Neural progenitor cell (in vitro differentiated cells): ENCODE data around the gene SASS6. TPM values are rescaled to one million over a fixed set of nuclear protein-coding genes. Genes with fewer than 3 reads are reported as not detected.

ENCODE experiments used
- DNase-seq: peaks from one replicate; pipeline ENCODE4 v3.0.0-alpha.2; 2016; ENCODE audit warnings: low spot score
- H2AFZ ChIP-seq: fragments of 200-600 bp; sonication (generic); replicated peaks from 2 replicates; pipeline ENCODE4 v1.6.1; 2016; ENCODE audit warnings: antibody characterized with exemption
- H3F3A ChIP-seq: fragments of 200-600 bp; sonication (generic); 2 replicates; pipeline ENCODE4 v1.6.1; 2016; ENCODE audit warnings: antibody characterized with exemption, low read depth
- H3K27ac ChIP-seq: fragments of 200-600 bp; sonication (generic); 2 replicates; pipeline ENCODE4 v1.5.1; 2016; ENCODE audit warnings: mild to moderate bottlenecking
- H3K27me3 ChIP-seq: fragments of 200-600 bp; sonication (generic); 2 replicates; pipeline ENCODE4 v1.6.1; 2016; ENCODE audit warnings: mild to moderate bottlenecking, moderate library complexity
- H3K36me3 ChIP-seq: fragments of 200-600 bp; sonication (generic); 2 replicates; pipeline ENCODE4 v1.5.1; 2016
- H3K4me1 ChIP-seq: fragments of 200-600 bp; sonication (generic); 2 replicates; pipeline ENCODE4 v1.6.1; 2016; ENCODE audit warnings: mixed run types
- H3K4me2 ChIP-seq: fragments of 200-600 bp; sonication (generic); 2 replicates; pipeline ENCODE4 v1.6.1; 2016
- H3K4me3 ChIP-seq: fragments of 200-600 bp; sonication (generic); 2 replicates; pipeline ENCODE4 v1.5.1; 2016
- H3K79me2 ChIP-seq: fragments of 200-600 bp; sonication (generic); 2 replicates; pipeline ENCODE4 v1.6.1; 2016; ENCODE audit warnings: low read depth
- H3K9ac ChIP-seq: fragments of 200-600 bp; sonication (generic); 2 replicates; pipeline ENCODE4 v1.6.1; 2016
- H3K9me3 ChIP-seq: fragments of 200-600 bp; sonication (generic); 2 replicates; pipeline ENCODE4 v1.5.1; 2016; ENCODE audit warnings: low read depth
- H4K20me1 ChIP-seq: fragments of 200-600 bp; sonication (generic); 2 replicates; pipeline ENCODE4 v1.6.1; 2016; ENCODE audit warnings: low read depth
- H3K27ac Mint-ChIP-seq: 3 replicates; pipeline ENCODE4 v1.8.0; 2021; ENCODE audit warnings: mixed read lengths
- H3K27me3 Mint-ChIP-seq: 2 replicates; pipeline ENCODE4 v1.8.0; 2022; ENCODE audit warnings: low read depth, mild to moderate bottlenecking, inconsistent platforms, moderate library complexity, mixed read lengths; ENCODE audit not compliant: insufficient read depth
- H3K36me3 Mint-ChIP-seq: 3 replicates; pipeline ENCODE4 v1.8.0; 2021; ENCODE audit warnings: mixed read lengths
- H3K4me1 Mint-ChIP-seq: 3 replicates; pipeline ENCODE4 v1.8.0; 2021; ENCODE audit warnings: mixed read lengths
- H3K4me3 Mint-ChIP-seq: 3 replicates; pipeline ENCODE4 v1.8.0; 2021; ENCODE audit warnings: mild to moderate bottlenecking, moderate library complexity, mixed read lengths
- H3K9me3 Mint-ChIP-seq: 3 replicates; pipeline ENCODE4 v1.8.0; 2020; ENCODE audit warnings: mixed read lengths
- EZH2 ChIP-seq: fragments of 200-600 bp; sonication (generic); IDR thresholded peaks from 2 replicates; pipeline ENCODE4 v1.6.1; 2017; ENCODE audit warnings: antibody characterized with exemption, mild to moderate bottlenecking, moderate library complexity
- EZH2phosphoT487 ChIP-seq: fragments of 200-600 bp; sonication (generic); IDR thresholded peaks from 2 replicates; pipeline ENCODE4 v1.6.1; 2017; ENCODE audit warnings: antibody characterized with exemption
- total RNA-seq: library from RNA; depleted of rRNA; stranded (reverse); fragments of >200 nt; gene quantifications from 2 replicates; pipeline ENCODE4 v1.2.3, GENCODE V29; 2015; ENCODE audit warnings: low replicate concordance
- TF ChIP-seq, protein P1 (sequence below): fragments of 200-600 bp; sonication (generic); IDR thresholded peaks from 2 replicates; pipeline ENCODE4 v1.5.1; 2017; ENCODE audit warnings: antibody characterized with exemption, mild to moderate bottlenecking

Gene SASS6
- total RNA-seq, 1 donor from 2014 or later: 31.7 TPM

- Histone ChIP-seq H3K4me2 (no peak overlapping the region), H3K4me1 (no peaks in the 10 kb centered on the region), H2AFZ (no peak overlapping the region), H3K4me3 (no peak overlapping the region), H3K9me3 (no peaks in the 10 kb centered on the region), H3K9ac (no peak overlapping the region), H3F3A (peaks cover 10% of the 10 kb centered on the region), H3K27ac (no peak overlapping the region), H3K36me3 (peaks cover 18% of the 10 kb centered on the region), H3K79me2 (no peaks in the 10 kb centered on the region), H4K20me1 (no peaks in the 10 kb centered on the region), H3K27me3 (no peaks in the 10 kb centered on the region)
- no peak for TF ChIP-seq EZH2phosphoT487
- no peak for TF ChIP-seq EZH2
- TF ChIP-seq, protein P1, sequence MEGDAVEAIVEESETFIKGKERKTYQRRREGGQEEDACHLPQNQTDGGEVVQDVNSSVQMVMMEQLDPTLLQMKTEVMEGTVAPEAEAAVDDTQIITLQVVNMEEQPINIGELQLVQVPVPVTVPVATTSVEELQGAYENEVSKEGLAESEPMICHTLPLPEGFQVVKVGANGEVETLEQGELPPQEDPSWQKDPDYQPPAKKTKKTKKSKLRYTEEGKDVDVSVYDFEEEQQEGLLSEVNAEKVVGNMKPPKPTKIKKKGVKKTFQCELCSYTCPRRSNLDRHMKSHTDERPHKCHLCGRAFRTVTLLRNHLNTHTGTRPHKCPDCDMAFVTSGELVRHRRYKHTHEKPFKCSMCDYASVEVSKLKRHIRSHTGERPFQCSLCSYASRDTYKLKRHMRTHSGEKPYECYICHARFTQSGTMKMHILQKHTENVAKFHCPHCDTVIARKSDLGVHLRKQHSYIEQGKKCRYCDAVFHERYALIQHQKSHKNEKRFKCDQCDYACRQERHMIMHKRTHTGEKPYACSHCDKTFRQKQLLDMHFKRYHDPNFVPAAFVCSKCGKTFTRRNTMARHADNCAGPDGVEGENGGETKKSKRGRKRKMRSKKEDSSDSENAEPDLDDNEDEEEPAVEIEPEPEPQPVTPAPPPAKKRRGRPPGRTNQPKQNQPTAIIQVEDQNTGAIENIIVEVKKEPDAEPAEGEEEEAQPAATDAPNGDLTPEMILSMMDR: no peak
- Mint-ChIP-seq H3K36me3 (peaks cover 29% of the 10 kb centered on the region), H3K4me3 (no peak overlapping the region), H3K4me1 (peaks cover 7% of the 10 kb centered on the region), H3K27me3 (peaks cover 4% of the 10 kb centered on the region), H3K27ac (no peak overlapping the region), H3K9me3 (no peaks in the 10 kb centered on the region)
- DNase-seq: no peak
These were observed 56.0 kb downstream of the SASS6 start for GRCh38 chr1:100076744-100077143.

DNA sequence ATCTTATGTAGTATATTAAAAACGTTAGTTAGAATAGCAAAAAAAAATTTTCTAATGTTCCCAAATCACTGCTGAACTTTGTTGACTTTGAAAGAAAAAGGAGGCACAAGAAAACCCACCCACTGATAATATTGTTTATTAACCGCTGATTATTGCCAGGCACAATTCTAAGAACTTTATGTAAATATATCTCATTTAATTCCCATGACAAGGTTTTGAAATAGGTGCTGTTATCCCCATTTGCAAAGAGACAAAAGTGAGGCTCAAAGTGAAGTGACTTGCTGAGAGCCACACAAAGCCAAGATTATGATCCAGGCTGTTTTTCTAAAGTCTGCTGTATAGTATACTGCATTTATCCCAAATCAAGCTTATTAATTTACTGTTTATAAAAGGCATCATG lies 56.4 kb downstream of the SASS6 start:
- Histone ChIP-seq H3K4me1 (no peaks in the 10 kb centered on the region), H2AFZ (no peak overlapping the region), H3K27me3 (no peaks in the 10 kb centered on the region), H3K36me3 (peaks cover 18% of the 10 kb centered on the region), H3K9me3 (no peaks in the 10 kb centered on the region), H3K9ac (no peak overlapping the region), H3K79me2 (no peaks in the 10 kb centered on the region), H3F3A (peaks cover 7% of the 10 kb centered on the region), H3K27ac (no peak overlapping the region), H3K4me2 (no peak overlapping the region), H4K20me1 (no peaks in the 10 kb centered on the region), H3K4me3 (no peak overlapping the region)
- peaks cover 4% of the 10 kb centered on the region for H3K27me3 Mint-ChIP-seq
- TF ChIP-seq EZH2phosphoT487 (no peak), EZH2 (no peak)
- TF ChIP-seq, protein P1: no peak
- H3K9me3 Mint-ChIP-seq: no peaks in the 10 kb centered on the region
- peaks cover 7% of the 10 kb centered on the region for H3K4me1 Mint-ChIP-seq
- H3K4me3 Mint-ChIP-seq: no peak overlapping the region
- peaks cover 31% of the 10 kb centered on the region for H3K36me3 Mint-ChIP-seq
- no peak for DNase-seq
- H3K27ac Mint-ChIP-seq: no peak overlapping the region

DNA sequence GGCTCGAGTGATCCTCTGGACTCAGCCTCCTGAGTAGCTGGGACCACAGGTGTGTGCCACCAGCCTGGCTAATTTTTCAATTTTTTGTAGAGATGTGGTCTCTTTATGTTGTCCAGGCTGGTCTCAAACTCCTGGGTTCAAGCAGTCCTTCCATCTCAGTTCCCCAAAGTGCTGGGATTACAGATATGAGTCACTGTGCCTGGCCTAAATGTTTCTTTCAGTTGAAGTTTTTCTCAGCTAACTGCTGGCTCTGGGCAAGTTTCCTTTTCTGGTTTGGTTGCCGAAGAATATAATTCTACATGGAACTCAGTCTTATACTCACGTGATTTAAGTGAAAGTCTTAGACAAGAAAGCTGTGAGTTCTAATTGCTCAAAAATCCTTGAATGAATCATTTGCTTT lies 57.0 kb downstream of the SASS6 start:
- Histone ChIP-seq H2AFZ (no peak overlapping the region), H3K27me3 (no peaks in the 10 kb centered on the region), H3F3A (peaks cover 4% of the 10 kb centered on the region), H3K79me2 (no peaks in the 10 kb centered on the region), H3K4me2 (no peak overlapping the region), H3K4me3 (no peak overlapping the region), H3K4me1 (no peaks in the 10 kb centered on the region), H3K27ac (no peak overlapping the region), H3K36me3 (peaks cover 14% of the 10 kb centered on the region), H3K9ac (no peak overlapping the region), H4K20me1 (no peaks in the 10 kb centered on the region), H3K9me3 (no peaks in the 10 kb centered on the region)
- TF ChIP-seq, protein P1: no peak
- DNase-seq: no peak
- no peak overlapping the region for H3K27ac Mint-ChIP-seq
- peaks cover 7% of the 10 kb centered on the region for H3K4me1 Mint-ChIP-seq
- no peaks in the 10 kb centered on the region for H3K9me3 Mint-ChIP-seq
- H3K4me3 Mint-ChIP-seq: no peak overlapping the region
- H3K36me3 Mint-ChIP-seq: peaks cover 35% of the 10 kb centered on the region
- peaks cover 4% of the 10 kb centered on the region for H3K27me3 Mint-ChIP-seq
